ENCODE data around the gene TCF7L2. TPM values are rescaled to one million over a fixed set of nuclear protein-coding genes. Genes with fewer than 3 reads are reported as not detected.

Gene TCF7L2
- total and polyA plus RNA-seq, 2 donors, result 1.4 to 11.1 TPM

- H3K27me3 ChIP-seq (ENCODE audit: control insufficient read depth in 2 of 2, insufficient read depth in 1 of 2, low read length in 1 of 2), result no peaks in the 10 kb centered on the region
- DNase-seq (ENCODE audit: low read depth in 6 of 9, low spot score in 9 of 9), result no peak
- H3K4me3 ChIP-seq (ENCODE audit: low read length in 2 of 2), result no peak overlapping the region
- no peaks in the 10 kb centered on the region for H3K9me3 ChIP-seq (ENCODE audit: control insufficient read depth in 2 of 2, insufficient read depth in 1 of 2, low read length in 1 of 2)
- no peak overlapping the region for H3K27ac ChIP-seq (ENCODE audit: low read depth in 1 of 2, low read length in 1 of 2)
- 94% methylated on average over 20 of the region's 20 CpGs for WGBS
- peaks cover 18 to 19% of the 10 kb centered on the region in 2 donors for H3K4me1 ChIP-seq (ENCODE audit: control insufficient read depth in 2 of 2, insufficient read depth in 2 of 2, low read length in 2 of 2)
- H3K36me3 ChIP-seq (ENCODE audit: control insufficient read depth in 2 of 2, insufficient read depth in 2 of 2, low read length in 1 of 2), result peaks cover 0 to 2% of the 10 kb centered on the region in 2 donors
Observed at GRCh38 chr10:113165673-113166072, 215.6 kb downstream of the TCF7L2 start.

GRCh38 chr10:113167702-113168101 is 217.7 kb downstream of the TCF7L2 start:
- Histone ChIP-seq H3K27ac (ENCODE audit: low read depth in 1 of 2, low read length in 1 of 2) (no peak overlapping the region), H3K36me3 (ENCODE audit: control insufficient read depth in 2 of 2, insufficient read depth in 2 of 2, low read length in 1 of 2) (no peaks in the 10 kb centered on the region), H3K4me1 (ENCODE audit: control insufficient read depth in 2 of 2, insufficient read depth in 2 of 2, low read length in 2 of 2) (peaks cover 7 to 8% of the 10 kb centered on the region in 2 donors), H3K4me3 (ENCODE audit: low read length in 2 of 2) (no peak overlapping the region), H3K9me3 (ENCODE audit: control insufficient read depth in 2 of 2, insufficient read depth in 1 of 2, low read length in 1 of 2) (no peaks in the 10 kb centered on the region), H3K27me3 (ENCODE audit: control insufficient read depth in 2 of 2, insufficient read depth in 1 of 2, low read length in 1 of 2) (no peaks in the 10 kb centered on the region)
- 95% methylated on average over 5 of the region's 5 CpGs for WGBS
- DNase-seq (ENCODE audit: low read depth in 6 of 9, low spot score in 9 of 9), result no peak

GRCh38 chr10:113168584-113168983 is 218.5 kb downstream of the TCF7L2 start:
- Histone ChIP-seq H3K4me3 (ENCODE audit: low read length in 2 of 2) (no peak overlapping the region), H3K4me1 (ENCODE audit: control insufficient read depth in 2 of 2, insufficient read depth in 2 of 2, low read length in 2 of 2) (peaks cover 3% of the 10 kb centered on the region in 2 donors), H3K36me3 (ENCODE audit: control insufficient read depth in 2 of 2, insufficient read depth in 2 of 2, low read length in 1 of 2) (no peaks in the 10 kb centered on the region), H3K27me3 (ENCODE audit: control insufficient read depth in 2 of 2, insufficient read depth in 1 of 2, low read length in 1 of 2) (no peaks in the 10 kb centered on the region), H3K27ac (ENCODE audit: low read depth in 1 of 2, low read length in 1 of 2) (no peak overlapping the region), H3K9me3 (ENCODE audit: control insufficient read depth in 2 of 2, insufficient read depth in 1 of 2, low read length in 1 of 2) (no peaks in the 10 kb centered on the region)
- no peak for DNase-seq (ENCODE audit: low read depth in 6 of 9, low spot score in 9 of 9)
- 95% methylated on average over 6 of the region's 6 CpGs for WGBS

DNA sequence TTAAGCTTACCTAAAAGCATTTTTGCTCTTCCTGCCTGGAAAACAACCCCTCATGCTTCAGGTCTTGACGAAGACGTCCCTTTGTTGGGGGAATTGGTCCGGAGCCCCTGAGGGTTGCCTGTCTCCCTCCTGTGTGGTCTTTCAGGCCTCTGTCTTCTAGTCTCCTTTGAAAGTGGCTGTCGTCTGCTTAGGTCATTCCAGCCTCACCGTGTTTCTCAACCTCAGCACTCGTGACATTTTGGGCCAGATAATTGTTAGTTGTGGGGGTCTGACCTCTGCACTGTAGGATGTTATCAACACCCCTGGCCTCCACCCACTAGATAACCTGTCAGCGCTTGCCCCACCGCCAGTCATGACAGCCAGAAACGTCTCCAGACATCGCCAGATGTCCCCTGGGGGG is 219.1 kb downstream of the TCF7L2 start:
- DNase-seq (ENCODE audit: low read depth in 6 of 9, low spot score in 9 of 9), result no peak
- Histone ChIP-seq H3K27ac (ENCODE audit: low read depth in 1 of 2, low read length in 1 of 2) (no peak overlapping the region), H3K27me3 (ENCODE audit: control insufficient read depth in 2 of 2, insufficient read depth in 1 of 2, low read length in 1 of 2) (no peaks in the 10 kb centered on the region), H3K9me3 (ENCODE audit: control insufficient read depth in 2 of 2, insufficient read depth in 1 of 2, low read length in 1 of 2) (no peaks in the 10 kb centered on the region), H3K36me3 (ENCODE audit: control insufficient read depth in 2 of 2, insufficient read depth in 2 of 2, low read length in 1 of 2) (no peaks in the 10 kb centered on the region), H3K4me1 (ENCODE audit: control insufficient read depth in 2 of 2, insufficient read depth in 2 of 2, low read length in 2 of 2) (peaks cover 3% of the 10 kb centered on the region in 2 donors), H3K4me3 (ENCODE audit: low read length in 2 of 2) (no peak overlapping the region)
- WGBS, result 97% methylated on average over 10 of the region's 10 CpGs

DNA sequence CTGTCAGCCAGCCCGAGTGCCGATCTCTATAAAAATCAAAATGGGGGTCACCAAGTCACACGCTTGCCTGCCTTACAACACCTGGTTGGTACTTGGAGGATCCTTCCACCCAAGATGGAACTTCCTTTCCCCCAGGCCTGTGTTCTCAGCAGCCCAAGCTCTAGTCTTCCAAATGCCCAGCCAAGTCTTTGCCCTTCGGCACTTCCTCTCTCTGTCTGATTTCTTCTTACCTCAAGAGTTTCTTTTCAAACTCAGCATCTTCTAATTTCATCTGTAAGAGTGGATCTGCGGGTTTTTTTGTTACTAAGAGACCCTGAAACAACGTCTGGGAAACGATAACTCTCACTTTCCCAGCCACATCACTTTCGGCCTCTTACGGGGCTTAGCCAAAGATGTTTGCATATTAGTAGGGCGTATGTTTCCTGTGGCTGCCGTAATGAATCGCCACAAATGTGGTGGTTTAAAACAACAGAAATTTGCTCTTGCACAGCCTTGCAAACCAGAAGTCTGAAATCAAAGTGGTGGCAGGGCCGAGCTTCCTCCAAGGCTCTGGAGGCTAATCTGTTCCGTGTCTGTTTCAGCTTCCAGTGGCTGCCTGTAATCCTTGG is 219.9 kb downstream of the TCF7L2 start:
- no peak overlapping the region for H3K4me3 ChIP-seq (ENCODE audit: low read length in 2 of 2)
- no peaks in the 10 kb centered on the region for H3K9me3 ChIP-seq (ENCODE audit: control insufficient read depth in 2 of 2, insufficient read depth in 1 of 2, low read length in 1 of 2)
- H3K27ac ChIP-seq (ENCODE audit: low read depth in 1 of 2, low read length in 1 of 2), result no peak overlapping the region
- H3K36me3 ChIP-seq (ENCODE audit: control insufficient read depth in 2 of 2, insufficient read depth in 2 of 2, low read length in 1 of 2), result no peaks in the 10 kb centered on the region
- DNase-seq (ENCODE audit: low read depth in 6 of 9, low spot score in 9 of 9), result peak in 1 of 9 donors; percentile 23
- H3K27me3 ChIP-seq (ENCODE audit: control insufficient read depth in 2 of 2, insufficient read depth in 1 of 2, low read length in 1 of 2), result no peaks in the 10 kb centered on the region
- WGBS, result 39% methylated on average over 14 of the region's 14 CpGs
- H3K4me1 ChIP-seq (ENCODE audit: control insufficient read depth in 2 of 2, insufficient read depth in 2 of 2, low read length in 2 of 2), result peaks cover 3% of the 10 kb centered on the region in 2 donors

GRCh38 chr10:113171662-113172061 is 221.6 kb downstream of the TCF7L2 start:
- H3K9me3 ChIP-seq (ENCODE audit: control insufficient read depth in 2 of 2, insufficient read depth in 1 of 2, low read length in 1 of 2), result no peaks in the 10 kb centered on the region
- DNase-seq (ENCODE audit: low read depth in 6 of 9, low spot score in 9 of 9), result no peak
- no peak overlapping the region for H3K4me3 ChIP-seq (ENCODE audit: low read length in 2 of 2)
- no peaks in the 10 kb centered on the region for H3K36me3 ChIP-seq (ENCODE audit: control insufficient read depth in 2 of 2, insufficient read depth in 2 of 2, low read length in 1 of 2)
- H3K4me1 ChIP-seq (ENCODE audit: control insufficient read depth in 2 of 2, insufficient read depth in 2 of 2, low read length in 2 of 2), result peaks cover 3% of the 10 kb centered on the region in 2 donors
- H3K27ac ChIP-seq (ENCODE audit: low read depth in 1 of 2, low read length in 1 of 2), result no peak overlapping the region
- WGBS, result 96% methylated on average over 11 of the region's 11 CpGs
- H3K27me3 ChIP-seq (ENCODE audit: control insufficient read depth in 2 of 2, insufficient read depth in 1 of 2, low read length in 1 of 2), result no peaks in the 10 kb centered on the region

- H3K4me1 ChIP-seq (ENCODE audit: control insufficient read depth in 2 of 2, insufficient read depth in 2 of 2, low read length in 2 of 2), result no peaks in the 10 kb centered on the region
- no peak for DNase-seq (ENCODE audit: low read depth in 6 of 9, low spot score in 9 of 9)
- no peaks in the 10 kb centered on the region for H3K27me3 ChIP-seq (ENCODE audit: control insufficient read depth in 2 of 2, insufficient read depth in 1 of 2, low read length in 1 of 2)
- WGBS, result 75% methylated on average over 3 of the region's 3 CpGs
- H3K9me3 ChIP-seq (ENCODE audit: control insufficient read depth in 2 of 2, insufficient read depth in 1 of 2, low read length in 1 of 2), result no peaks in the 10 kb centered on the region
- H3K4me3 ChIP-seq (ENCODE audit: low read length in 2 of 2), result no peak overlapping the region
- H3K36me3 ChIP-seq (ENCODE audit: control insufficient read depth in 2 of 2, insufficient read depth in 2 of 2, low read length in 1 of 2), result no peaks in the 10 kb centered on the region
- H3K27ac ChIP-seq (ENCODE audit: low read depth in 1 of 2, low read length in 1 of 2), result no peak overlapping the region
Observed at GRCh38 chr10:113175176-113175575, 225.1 kb downstream of the TCF7L2 start.

GRCh38 chr10:113175756-113176651 is 226.0 kb downstream of the TCF7L2 start:
- peaks cover 0 to 5% of the 10 kb centered on the region in 2 donors for H3K9me3 ChIP-seq (ENCODE audit: control insufficient read depth in 2 of 2, insufficient read depth in 1 of 2, low read length in 1 of 2)
- H3K36me3 ChIP-seq (ENCODE audit: control insufficient read depth in 2 of 2, insufficient read depth in 2 of 2, low read length in 1 of 2), result no peaks in the 10 kb centered on the region
- DNase-seq (ENCODE audit: low read depth in 6 of 9, low spot score in 9 of 9), result no peak
- no peaks in the 10 kb centered on the region for H3K4me1 ChIP-seq (ENCODE audit: control insufficient read depth in 2 of 2, insufficient read depth in 2 of 2, low read length in 2 of 2)
- H3K27me3 ChIP-seq (ENCODE audit: control insufficient read depth in 2 of 2, insufficient read depth in 1 of 2, low read length in 1 of 2), result no peaks in the 10 kb centered on the region
- no peak overlapping the region for H3K4me3 ChIP-seq (ENCODE audit: low read length in 2 of 2)
- H3K27ac ChIP-seq (ENCODE audit: low read depth in 1 of 2, low read length in 1 of 2), result no peak overlapping the region
- 95% methylated on average over 17 of the region's 17 CpGs for WGBS

DNA sequence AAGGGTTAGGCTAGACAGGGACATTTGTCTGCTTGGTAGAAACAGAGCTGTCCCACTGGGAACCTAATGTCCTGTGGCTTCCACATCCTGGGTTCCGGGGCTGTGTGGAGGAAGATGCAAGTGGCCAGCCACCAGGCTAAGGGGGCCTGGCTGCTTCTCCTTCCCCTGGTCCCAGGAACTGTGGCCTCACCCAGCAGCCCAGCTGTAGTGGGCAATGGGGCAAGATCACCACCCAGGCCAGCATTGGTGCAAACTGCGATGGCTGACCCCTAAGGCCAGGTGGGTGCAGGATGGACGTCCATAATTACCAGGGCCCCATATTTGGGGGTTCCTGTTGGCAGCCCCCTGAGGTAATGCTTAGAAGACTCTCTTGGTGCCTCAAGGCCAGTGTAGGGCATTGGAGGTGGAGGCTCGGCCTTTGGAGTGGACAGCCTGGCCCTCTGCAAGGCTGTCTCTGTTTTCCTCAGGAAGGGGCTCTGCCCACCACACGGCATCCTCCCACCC is 226.7 kb downstream of the TCF7L2 start:
- H3K27me3 ChIP-seq (ENCODE audit: control insufficient read depth in 2 of 2, insufficient read depth in 1 of 2, low read length in 1 of 2), result no peaks in the 10 kb centered on the region
- H3K9me3 ChIP-seq (ENCODE audit: control insufficient read depth in 2 of 2, insufficient read depth in 1 of 2, low read length in 1 of 2), result peaks cover 0 to 5% of the 10 kb centered on the region in 2 donors
- no peak for DNase-seq (ENCODE audit: low read depth in 6 of 9, low spot score in 9 of 9)
- 96% methylated on average over 5 of the region's 5 CpGs for WGBS
- H3K4me3 ChIP-seq (ENCODE audit: low read length in 2 of 2), result no peak overlapping the region
- H3K4me1 ChIP-seq (ENCODE audit: control insufficient read depth in 2 of 2, insufficient read depth in 2 of 2, low read length in 2 of 2), result no peaks in the 10 kb centered on the region
- H3K36me3 ChIP-seq (ENCODE audit: control insufficient read depth in 2 of 2, insufficient read depth in 2 of 2, low read length in 1 of 2), result no peaks in the 10 kb centered on the region
- no peak overlapping the region for H3K27ac ChIP-seq (ENCODE audit: low read depth in 1 of 2, low read length in 1 of 2)
